GM03348 (cell line): ENCODE measurements around the gene SEZ6L2.
A peak's percentile ranks its signal among the peaks of the same experiment; 100 is the strongest.
"Not testable (repeated sequence)": the region's sequence is repeated elsewhere in the genome, so short reads cannot be mapped to it uniquely, and the experiment has no call there.

Experiments
- DNase-seq: peaks from one replicate; pipeline ENCODE4 v3.0.0; 2012; ENCODE audit warnings: low spot score

Gene SEZ6L2

GRCh38 chr16:29909851-29910250, 10.5 kb upstream of the SEZ6L2 start:
- not testable (repeated sequence) for DNase-seq

- DNase-seq: no peak
These were observed 10.0 kb upstream of the SEZ6L2 start for GRCh38 chr16:29909391-29909790.

GRCh38 chr16:29908719-29909220, 9.4 kb upstream of the SEZ6L2 start:
- no peak for DNase-seq

- DNase-seq: no peak
These were observed 8.6 kb upstream of the SEZ6L2 start for GRCh38 chr16:29907973-29908372.

GRCh38 chr16:29906520-29907244, 7.3 kb upstream of the SEZ6L2 start:
- no peak for DNase-seq

GRCh38 chr16:29905668-29906067, 6.3 kb upstream of the SEZ6L2 start:
- DNase-seq: no peak

GRCh38 chr16:29904947-29905346, 5.6 kb upstream of the SEZ6L2 start:
- no peak for DNase-seq

- DNase-seq: no peak
These were observed 4.2 kb upstream of the SEZ6L2 start for GRCh38 chr16:29903590-29903989.

GRCh38 chr16:29901607-29901945, 2.2 kb upstream of the SEZ6L2 start:
- DNase-seq: no peak

- DNase-seq: no peak
These were observed 1.7 kb upstream of the SEZ6L2 start for GRCh38 chr16:29900888-29901606.

GRCh38 chr16:29900102-29900887, 945 bp upstream of the SEZ6L2 start, which contains the start of gene ASPHD1:
TSS of gene ASPHD1 (plus strand) at chr16:29900488. CDS start at chr16:29900972, 484 bp downstream.
- DNase-seq: peak; percentile 95

- DNase-seq: peak; percentile 38
These were observed 390 bp downstream of the SEZ6L2 start for GRCh38 chr16:29898804-29899515.

GRCh38 chr16:29898135-29898803, 1.1 kb downstream of the SEZ6L2 start:
- DNase-seq: no peak

GRCh38 chr16:29897333-29897732, 2.0 kb downstream of the SEZ6L2 start:
- no peak for DNase-seq

GRCh38 chr16:29896841-29897240, 2.5 kb downstream of the SEZ6L2 start:
- DNase-seq: no peak

- no peak for DNase-seq
These were observed 5.0 kb downstream of the SEZ6L2 start for GRCh38 chr16:29894352-29894751.

- DNase-seq: no peak
These were observed 5.8 kb downstream of the SEZ6L2 start for GRCh38 chr16:29893553-29893952.

GRCh38 chr16:29892458-29892813, 6.9 kb downstream of the SEZ6L2 start:
- no peak for DNase-seq

- DNase-seq: no peak
These were observed 7.6 kb downstream of the SEZ6L2 start for GRCh38 chr16:29891525-29892457.

- DNase-seq: not testable (repeated sequence)
These were observed 10.0 kb downstream of the SEZ6L2 start for GRCh38 chr16:29889372-29889771.
